HCT116 (cell line): Measurements from ENCODE around the gene ZNF431. TPM values are rescaled to one million over a fixed set of nuclear protein-coding genes. Genes with fewer than 3 reads are reported as not detected.

Source experiments
- ATAC-seq: fragments of 200-7000 bp; cut with Tn5 transposase; 2 replicates; pipeline ENCODE4 v1.9.1; 2020; ENCODE audit warnings: mild to moderate bottlenecking, moderate library complexity
- BruUV-seq: library from RNA; stranded (reverse); fragments of 400-500 nt; replicated peaks from 2 replicates; lab custom pipeline; 2021; lab: Mats Ljungman, UMichigan
- CTCF ChIA-PET: fragments of 300-600 bp; sonication (Branson Sonifier 250); formaldehyde crosslinking; loops from one replicate; lab custom pipeline; 2021; ENCODE audit warnings: antibody characterized with exemption; lab: Charles Lee
- POLR2A ChIA-PET: fragments of 300-600, 350-600 bp; sonication (Branson Sonifier 250); formaldehyde crosslinking; loops from one replicate; lab custom pipeline; 2021; ENCODE audit warnings: antibody characterized with exemption; lab: Charles Lee
- RAD21 ChIA-PET, 2 experiments: fragments of 300-600 bp; sonication (Branson Sonifier 250); formaldehyde crosslinking; loops; one replicate each; lab custom pipeline; 2023; ENCODE audit warnings: low total read pairs in 2 of 2; ENCODE audit not compliant: uncharacterized antibody in 2 of 2, unreplicated experiment in 2 of 2, low non-redundant PET in 1 of 2; lab: Charles Lee
- DNase-seq: peaks from one replicate; pipeline ENCODE4 v3.0.0-alpha.2; 2010; ENCODE audit warnings: low read depth, low spot score
- H2AFZ ChIP-seq: fragments of 200-600 bp; shearing (Covaris generic), sonication (generic); 2 replicates; pipeline ENCODE4 v1.6.1; 2017; ENCODE audit warnings: low read depth, mixed run types, mixed read lengths, antibody characterized with exemption, low read length; ENCODE audit not compliant: poor library complexity, severe bottlenecking
- H3K27ac ChIP-seq: 2 replicates; pipeline ENCODE4 v1.5.1; 2012; ENCODE audit warnings: low read depth, low read length
- H3K27me3 ChIP-seq: fragments of 200-600 bp; sonication (generic); 2 replicates; pipeline ENCODE4 v1.6.1; 2016; ENCODE audit warnings: mixed run types, low read length, mixed read lengths; ENCODE audit not compliant: insufficient read depth
- H3K36me3 ChIP-seq, 2 experiments: fragments of 200-500 bp in 1 of 2; fragments of 200-600 bp in 1 of 2; sonication (Bioruptor generic) in 1 of 2; sonication (generic) in 1 of 2; 2 replicates each; pipeline versions ENCODE4 v1.5.1 to v1.6.1; 2014 to 2016; ENCODE audit warnings: low read length in 2 of 2, inconsistent platforms in 1 of 2, mixed read lengths in 1 of 2, mixed run types in 1 of 2; ENCODE audit not compliant: insufficient read depth in 2 of 2, control insufficient read depth in 1 of 2
- H3K4me1 ChIP-seq, 2 experiments: fragments of 200-600 bp in 1 of 2; sonication (generic) in 1 of 2; 2 replicates each; pipeline versions ENCODE4 v1.5.1 to v1.6.1; 2012 to 2017; ENCODE audit warnings: low read length in 2 of 2, inconsistent platforms in 1 of 2, mild to moderate bottlenecking in 1 of 2, mixed read lengths in 1 of 2, mixed run types in 1 of 2, moderate library complexity in 1 of 2; ENCODE audit not compliant: insufficient read depth in 2 of 2, control insufficient read depth in 1 of 2
- H3K4me2 ChIP-seq: fragments of 200-600 bp; sonication (generic); 2 replicates; pipeline ENCODE4 v1.6.1; 2017; ENCODE audit warnings: mixed run types, low read length, mixed read lengths
- H3K4me3 ChIP-seq, 2 experiments: fragments of 200-600 bp in 1 of 2; sonication (generic) in 1 of 2; replicated peaks in 1 of 2; 2 replicates each; pipeline ENCODE4 v1.5.1; 2011 to 2016; ENCODE audit warnings: low read length in 2 of 2, control low read depth in 1 of 2, low read depth in 1 of 2, mild to moderate bottlenecking in 1 of 2, mixed read lengths in 1 of 2, mixed run types in 1 of 2
- H3K79me2 ChIP-seq: fragments of 200-600 bp; sonication (generic); 2 replicates; pipeline ENCODE4 v1.6.1; 2017; ENCODE audit warnings: mild to moderate bottlenecking, mixed run types, low read length, moderate library complexity, mixed read lengths; ENCODE audit not compliant: insufficient read depth
- H3K9ac ChIP-seq: fragments of 200-600 bp; sonication (generic); 2 replicates; pipeline ENCODE4 v1.6.1; 2016; ENCODE audit warnings: low read length, mixed read lengths
- H3K9me2 ChIP-seq: fragments of 200-600 bp; sonication (generic), shearing (Covaris generic); 2 replicates; pipeline ENCODE4 v1.6.1; 2017; ENCODE audit warnings: mixed run types, mild to moderate bottlenecking, moderate library complexity; ENCODE audit not compliant: insufficient read depth
- H3K9me3 ChIP-seq, 2 experiments: fragments of 200-500 bp in 1 of 2; fragments of 200-600 bp in 1 of 2; sonication (Bioruptor generic) in 1 of 2; sonication (generic) in 1 of 2; 2 replicates each; pipeline ENCODE4 v1.6.1; 2014 to 2017; ENCODE audit warnings: low read length in 2 of 2, mixed read lengths in 2 of 2, inconsistent platforms in 1 of 2, low read depth in 1 of 2, mild to moderate bottlenecking in 1 of 2, mixed run types in 1 of 2, moderate library complexity in 1 of 2; ENCODE audit not compliant: control insufficient read depth in 1 of 2, insufficient read depth in 1 of 2
- H4K20me1 ChIP-seq: fragments of 200-600 bp; sonication (generic), shearing (Covaris generic); 2 replicates; pipeline ENCODE4 v1.6.1; 2017; ENCODE audit warnings: mixed run types, mild to moderate bottlenecking, moderate library complexity; ENCODE audit not compliant: insufficient read depth
- EGR1 ChIP-seq: IDR thresholded peaks from 2 replicates; pipeline ENCODE4 v1.6.1; 2012; ENCODE audit warnings: low read depth
- intact Hi-C: fragments of 100-400 bp; cut with micrococcal nuclease; formaldehyde crosslinking; loops from 2 replicates; pipeline ENCODE4 v1.10.0; 2022
- total RNA-seq: library from RNA; stranded (reverse); gene quantifications from one replicate; pipeline ENCODE4 v1.2.1, GENCODE V29; 2021; ENCODE audit not compliant: unreplicated experiment
- TF ChIP-seq, protein P1 (sequence below): IDR thresholded peaks from 2 replicates; pipeline ENCODE4 v1.6.1; 2012
- TF ChIP-seq, protein P2 (sequence below): IDR thresholded peaks from 2 replicates; pipeline ENCODE4 v1.6.1; 2012

The ZNF431 gene
- total RNA-seq, 1 experiment from 2014 or later, result 9.2 TPM

DNA sequence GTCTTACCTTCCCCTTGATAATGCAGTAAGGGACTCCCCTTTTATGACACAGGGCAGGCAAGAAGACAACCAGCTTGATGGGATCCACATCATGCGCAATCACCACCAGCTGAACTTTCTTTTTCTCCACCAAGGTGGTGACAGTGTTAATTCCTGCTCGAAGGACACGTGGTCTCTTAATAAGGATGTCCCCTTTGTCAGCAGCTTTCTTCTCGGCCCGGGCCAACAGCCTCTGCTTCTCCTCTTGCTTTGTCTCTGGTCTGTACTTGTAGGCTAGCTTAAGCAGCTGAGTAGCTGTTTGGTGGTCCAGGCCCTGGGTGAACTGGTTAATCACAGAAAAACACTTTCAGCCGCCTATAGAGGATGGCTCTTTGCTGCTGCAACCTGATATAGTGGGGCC, 8.0 kb downstream of the ZNF431 start:
- no TSS peak for BruUV-seq
- no peak overlapping the region for H2AFZ ChIP-seq
- ChIA-PET POLR2A (interaction anchor here (0.6 kb wide), 1 partner anchor 143 kb away, joined by 3 read pairs; no protein-coding TSS in a partner anchor), RAD21 (no interaction called here), CTCF (no interaction called here)
- no peaks in the 10 kb centered on the region for H3K9me3 ChIP-seq
- no peak overlapping the region for H3K4me2 ChIP-seq
- ATAC-seq, result no peak
- intact Hi-C loops, result no loop called here
- H3K9ac ChIP-seq, result no peak overlapping the region
- peaks cover 13 to 36% of the 10 kb centered on the region in 2 experiments for H3K36me3 ChIP-seq
- H4K20me1 ChIP-seq, result no peaks in the 10 kb centered on the region
- DNase-seq, result no peak
- no peaks in the 10 kb centered on the region for H3K4me1 ChIP-seq
- no peak overlapping the region for H3K27ac ChIP-seq
- TF ChIP-seq, protein P1, sequence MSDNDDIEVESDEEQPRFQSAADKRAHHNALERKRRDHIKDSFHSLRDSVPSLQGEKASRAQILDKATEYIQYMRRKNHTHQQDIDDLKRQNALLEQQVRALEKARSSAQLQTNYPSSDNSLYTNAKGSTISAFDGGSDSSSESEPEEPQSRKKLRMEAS, result no peak
- H3K4me3 ChIP-seq, result no peak overlapping the region
- peaks cover 14% of the 10 kb centered on the region; the same call in 1 of the 2 replicates for H3K79me2 ChIP-seq
- H3K27me3 ChIP-seq, result no peaks in the 10 kb centered on the region
- H3K9me2 ChIP-seq, result no peaks in the 10 kb centered on the region

GRCh38 chr19:21151460-21151859, 9.6 kb downstream of the ZNF431 start:
- TF ChIP-seq, protein P2, sequence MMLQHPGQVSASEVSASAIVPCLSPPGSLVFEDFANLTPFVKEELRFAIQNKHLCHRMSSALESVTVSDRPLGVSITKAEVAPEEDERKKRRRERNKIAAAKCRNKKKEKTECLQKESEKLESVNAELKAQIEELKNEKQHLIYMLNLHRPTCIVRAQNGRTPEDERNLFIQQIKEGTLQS, result no peak
- no peak for TF ChIP-seq EGR1
- intact Hi-C loops, result loop anchor here (1.0 kb wide), 1 partner anchor 62 kb away; no protein-coding TSS in a partner anchor
- Histone ChIP-seq H3K27me3 (no peaks in the 10 kb centered on the region), H3K9me2 (no peaks in the 10 kb centered on the region), H2AFZ (no peak overlapping the region), H3K36me3 (peaks cover 11 to 34% of the 10 kb centered on the region in 2 experiments), H3K9me3 (no peaks in the 10 kb centered on the region), H3K9ac (no peak overlapping the region), H3K4me3 (no peak overlapping the region), H3K4me2 (no peak overlapping the region), H3K79me2 (peaks cover 23% of the 10 kb centered on the region), H3K4me1 (no peaks in the 10 kb centered on the region), H4K20me1 (no peaks in the 10 kb centered on the region), H3K27ac (no peak overlapping the region)
- POLR2A ChIA-PET, result no interaction called here
- no peak for ATAC-seq
- no peak for DNase-seq
- RAD21 ChIA-PET, result no interaction called here
- BruUV-seq, result no TSS peak
- CTCF ChIA-PET, result no interaction called here
